Fibroblast of skin of right quadriceps (primary cell): ENCODE measurements around the gene OR12D1.
"Not testable (repeated sequence)": the region's sequence is repeated elsewhere in the genome, so short reads cannot be mapped to it uniquely, and the experiment has no call there.

Experiments
- DNase-seq: peaks from one replicate; pipeline ENCODE4 v3.0.0-alpha.2; 2013

Gene OR12D1

DNA sequence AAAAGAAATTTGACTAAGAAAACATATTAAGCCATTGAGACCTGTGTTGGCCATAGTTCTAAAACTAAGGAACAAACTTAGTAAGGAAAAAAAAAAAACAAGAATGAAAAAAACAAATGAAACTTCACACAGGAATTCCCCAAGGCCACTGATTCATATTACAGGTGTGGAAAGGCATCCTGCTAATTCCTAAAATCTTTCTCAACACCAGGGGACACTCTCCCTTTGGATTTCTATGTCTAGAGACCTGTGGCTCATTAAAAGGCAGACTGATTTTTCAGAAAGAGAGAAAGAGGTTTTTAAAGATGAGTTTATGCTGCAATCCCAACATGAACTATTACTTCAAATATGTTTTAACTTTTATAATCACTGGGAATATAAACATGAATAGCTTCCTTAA, at the start of gene OR12D1:
OR12D1 (plus strand) TSS at position 341 of the 400 bp plus-strand sequence.
- DNase-seq, result no peak

DNA sequence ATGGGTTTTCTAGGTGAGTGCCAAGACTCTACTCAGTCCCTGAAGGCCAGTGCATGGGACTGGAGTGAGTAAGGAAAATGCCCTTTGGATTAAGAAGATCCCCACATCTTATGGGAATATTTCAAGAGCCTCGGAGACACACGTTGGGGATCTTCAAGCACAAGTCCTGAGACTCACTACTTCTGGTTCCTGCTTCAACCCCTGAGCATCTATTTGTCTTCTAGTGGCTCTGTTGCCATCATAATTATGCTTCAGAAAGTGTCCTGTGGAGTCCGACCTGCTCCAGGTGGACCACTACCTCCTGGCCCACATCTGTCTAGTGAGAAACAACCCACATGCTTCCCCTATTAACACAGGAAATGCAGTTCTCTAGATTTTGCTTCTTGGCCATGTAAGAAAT, 46.0 kb upstream of the OR12D1 start, which contains the start of gene OR5V1:
OR5V1 (minus strand) TSS at position 101 of the 400 bp plus-strand sequence. CDS start 12,670 bp downstream, outside the sequence.
- no peak for DNase-seq

DNA sequence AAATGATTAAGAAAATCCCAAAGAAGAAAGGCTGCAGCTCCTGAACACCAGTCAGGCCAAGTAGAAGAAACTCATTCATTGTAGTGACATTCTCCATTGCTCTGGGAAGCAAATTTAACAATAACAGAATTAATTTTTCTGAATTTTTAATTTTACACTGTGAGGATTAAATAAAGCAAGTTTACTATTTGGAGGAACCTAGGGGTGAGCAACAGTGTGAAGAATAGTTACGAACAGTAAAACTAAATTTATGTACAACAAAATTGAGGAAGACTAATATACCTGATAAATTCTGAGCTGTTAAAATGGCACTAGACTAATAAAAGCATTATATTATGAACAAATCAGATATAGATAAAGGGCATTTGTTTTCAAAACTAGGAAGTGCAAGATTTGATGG, 39.5 kb upstream of the OR12D1 start, which contains the start of gene OR12D3:
OR12D3 (minus strand) TSS at position 101 of the 400 bp plus-strand sequence; CDS start at position 97, 4 bp downstream.
- no peak for DNase-seq

DNA sequence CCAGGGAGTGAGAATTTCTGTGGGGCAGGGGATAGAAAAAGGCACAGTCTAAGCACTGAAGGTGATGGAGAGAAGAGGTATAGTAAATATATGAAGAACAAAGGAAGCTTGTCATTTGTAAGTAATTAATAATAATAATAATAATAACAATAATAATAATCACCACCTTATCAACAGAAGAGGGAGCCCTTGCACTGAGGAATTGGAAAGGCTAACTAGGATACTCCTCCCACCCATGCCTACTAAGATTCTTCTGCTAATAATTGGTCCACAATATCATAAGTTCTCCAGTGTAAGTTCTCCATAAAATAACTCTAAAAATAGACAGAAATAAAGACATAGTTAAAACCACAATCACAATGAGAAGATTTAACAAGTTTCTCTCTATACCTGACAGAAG, 38.7 kb upstream of the OR12D1 start:
- no peak for DNase-seq

DNA sequence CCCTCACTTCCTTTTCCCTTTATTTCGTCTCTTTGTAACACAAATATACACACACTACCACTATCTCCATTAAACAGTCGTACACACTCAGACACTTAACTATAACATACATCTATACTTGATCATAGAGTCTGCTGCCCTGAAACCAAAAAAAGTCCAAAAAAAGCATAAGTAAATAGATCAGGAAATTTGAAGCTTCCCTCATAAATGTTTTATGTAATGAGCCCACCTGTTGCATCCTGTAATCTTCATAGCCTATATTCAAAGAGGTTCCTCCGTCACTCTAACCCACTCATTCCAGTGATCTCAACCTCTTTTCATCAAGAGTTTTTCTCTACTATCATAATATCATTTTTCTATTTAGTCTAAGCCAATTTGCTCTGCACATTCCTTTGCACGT, 26.2 kb upstream of the OR12D1 start:
- DNase-seq, result no peak

DNA sequence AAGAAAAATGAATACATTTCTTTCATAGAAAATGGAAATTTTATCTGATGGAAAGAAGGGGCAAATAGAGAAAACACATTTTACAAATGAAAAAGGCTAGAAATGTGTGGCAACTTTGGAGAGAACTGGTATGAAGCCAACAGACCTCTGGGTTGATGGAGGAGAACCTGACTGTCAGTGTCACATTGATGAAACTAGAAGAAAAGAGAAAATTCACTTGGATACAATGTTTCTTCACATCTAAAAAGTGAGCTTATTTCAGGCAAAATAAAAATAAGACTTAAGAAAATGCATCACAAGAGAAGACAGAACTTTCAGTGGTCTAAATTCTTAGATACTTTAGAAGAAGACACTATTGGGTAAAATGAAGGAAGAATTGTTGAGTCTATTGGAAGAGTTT, 19.4 kb upstream of the OR12D1 start, which contains the start of gene OR12D2:
OR12D2 (plus strand) TSS at position 301 of the 400 bp plus-strand sequence. CDS start 1,069 bp downstream, outside the sequence.
- DNase-seq, result no peak

DNA sequence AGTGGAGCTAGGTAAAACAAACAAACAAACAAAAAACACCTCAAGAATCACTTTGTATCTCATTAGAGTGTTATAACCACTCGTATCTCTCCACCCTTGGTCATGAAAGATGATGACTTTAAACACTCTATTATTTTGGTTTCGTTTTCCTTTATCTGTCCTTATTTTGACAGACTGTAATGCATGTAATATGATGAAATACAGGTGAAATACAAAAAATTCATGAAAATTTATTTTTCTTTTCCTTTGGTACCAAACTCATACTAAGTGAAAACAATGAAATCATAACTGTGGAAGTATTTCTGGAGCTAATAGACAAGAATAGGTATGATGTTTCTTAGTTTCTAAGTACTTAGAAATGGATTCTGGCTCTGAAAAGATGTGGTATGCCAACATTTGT, 15.2 kb upstream of the OR12D1 start:
- no peak for DNase-seq

DNA sequence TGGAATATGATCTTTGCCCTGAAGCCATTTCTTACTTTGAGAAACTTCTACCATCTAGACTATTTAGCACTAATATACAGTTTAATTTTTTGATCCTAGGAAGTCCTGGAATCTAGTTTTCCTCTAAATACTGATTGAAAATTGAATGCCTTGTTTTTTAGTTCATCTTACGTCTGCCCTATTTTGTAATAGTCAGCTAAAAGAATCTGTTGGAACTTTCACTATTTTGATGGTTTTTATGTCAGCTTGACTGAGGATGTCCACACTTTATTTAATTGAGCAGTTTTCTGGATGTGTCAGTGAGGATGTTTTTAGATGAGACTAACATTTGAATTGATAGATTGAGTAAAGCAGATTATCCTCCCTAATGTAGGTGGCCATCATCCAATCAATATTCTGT, 10.9 kb upstream of the OR12D1 start:
- DNase-seq, result no peak

DNA sequence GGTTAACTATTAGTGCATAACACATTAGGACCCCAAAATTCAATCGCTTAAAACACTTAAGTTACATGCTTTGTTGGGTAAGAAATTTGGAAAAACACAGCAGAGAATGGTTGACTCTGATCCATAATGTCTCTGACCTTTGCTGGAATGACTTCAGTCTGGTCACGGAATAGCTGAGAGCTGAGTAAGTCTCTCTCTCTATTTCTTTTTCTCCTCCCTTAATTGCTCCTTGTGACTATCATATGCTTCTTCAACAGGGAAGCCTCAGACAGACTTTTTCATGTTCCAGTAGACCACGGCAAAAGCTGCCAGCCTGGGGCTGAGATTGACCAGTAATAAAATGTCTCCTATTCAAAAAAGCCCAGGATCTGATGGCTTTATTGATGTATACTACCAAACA, 4.8 kb downstream of the OR12D1 start:
- DNase-seq, result no peak

DNA sequence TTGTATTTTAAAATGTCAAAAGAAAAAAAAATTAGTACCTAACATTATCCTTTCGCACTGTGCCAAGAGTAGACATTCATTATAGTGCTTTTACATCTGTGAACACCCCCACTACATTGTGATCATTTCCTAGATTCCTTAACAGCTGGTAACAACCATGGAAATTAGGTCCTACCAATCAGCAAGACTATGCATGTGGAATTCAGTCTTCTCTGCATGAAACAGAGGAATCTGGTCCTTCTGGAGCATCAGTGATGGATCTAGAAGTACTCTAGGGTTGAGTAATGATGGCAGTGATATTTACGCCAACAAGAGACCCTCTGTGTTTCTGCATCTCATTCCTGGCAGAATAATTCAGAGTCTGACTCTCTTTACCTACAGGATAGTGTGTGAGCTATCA, 9.4 kb downstream of the OR12D1 start:
- DNase-seq, result no peak

DNA sequence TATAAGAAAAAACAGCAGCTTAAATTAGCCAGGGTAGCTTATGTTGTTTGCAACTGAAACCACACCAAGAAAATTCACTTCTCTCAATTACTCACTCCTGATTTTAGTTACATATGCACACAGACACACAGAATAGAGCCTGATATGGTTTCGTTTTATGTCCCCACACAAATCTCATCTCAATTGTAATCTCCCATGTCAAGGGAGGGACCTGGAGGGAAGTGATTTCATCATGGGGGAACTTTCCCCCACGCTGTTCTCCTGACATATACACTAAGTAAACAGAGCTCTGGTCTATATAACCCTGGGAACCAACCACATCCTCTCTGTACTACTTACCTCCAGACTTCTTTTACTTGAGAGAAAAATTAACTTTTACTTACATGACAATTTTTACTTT, 9.8 kb downstream of the OR12D1 start:
- DNase-seq, result no peak

DNA sequence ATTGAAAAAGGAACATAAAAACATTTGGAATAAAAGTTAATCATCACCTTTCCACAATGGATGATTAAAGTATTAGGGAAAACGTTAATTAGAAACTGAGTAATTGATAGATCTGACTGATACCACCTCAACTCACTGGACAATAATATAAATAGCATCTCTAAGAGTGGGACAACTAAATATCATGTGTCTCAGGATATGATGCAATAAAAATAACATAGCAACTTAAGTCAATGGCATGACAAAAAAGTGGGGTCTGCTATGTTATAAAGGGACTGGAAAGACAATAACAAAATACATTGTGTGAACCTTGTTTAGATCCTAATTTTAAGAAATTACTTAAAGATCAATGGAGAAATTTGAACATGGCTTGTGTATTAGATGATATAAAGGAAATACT, 10.3 kb downstream of the OR12D1 start:
- DNase-seq, result no peak

DNA sequence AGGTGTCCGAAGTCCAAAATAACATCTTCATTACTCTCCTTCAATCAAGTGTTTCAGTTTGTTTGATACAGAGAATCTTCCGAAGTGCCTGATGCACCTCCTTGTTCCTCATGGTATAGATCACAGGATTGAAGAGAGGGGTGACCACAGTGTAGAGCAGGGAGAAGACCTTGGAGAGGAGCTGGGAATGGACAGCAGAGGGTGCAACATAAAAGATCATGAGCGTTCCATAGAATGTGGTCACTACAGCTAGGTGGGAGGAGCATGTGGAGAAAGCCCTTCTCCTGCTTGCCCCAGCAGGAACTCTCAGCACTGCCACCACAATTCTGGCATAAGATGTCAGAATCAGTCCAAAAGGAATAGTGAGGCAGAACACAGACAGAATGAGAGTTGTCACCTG, 11.9 kb downstream of the OR12D1 start:
- no peak for DNase-seq

DNA sequence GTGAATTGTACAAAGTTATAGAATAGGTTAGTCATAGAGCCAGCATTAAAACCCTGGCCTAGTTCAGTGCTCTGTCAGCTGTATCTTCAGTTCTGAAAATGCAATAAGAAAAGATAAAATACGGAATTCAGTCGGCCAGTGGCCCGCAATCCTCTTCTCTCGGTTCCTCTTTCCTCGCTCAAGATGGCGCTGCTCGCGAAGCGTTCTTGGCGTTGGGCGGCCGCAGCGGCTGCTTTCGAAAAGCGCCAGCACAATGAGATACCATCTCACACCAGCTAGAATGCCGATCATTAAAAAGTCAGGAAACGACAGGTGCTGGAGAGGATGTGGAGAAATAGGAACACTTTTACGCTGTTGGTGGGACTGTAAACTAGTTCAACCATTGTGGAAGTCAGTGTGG, 22.0 kb downstream of the OR12D1 start:
- DNase-seq, result not testable (repeated sequence)

DNA sequence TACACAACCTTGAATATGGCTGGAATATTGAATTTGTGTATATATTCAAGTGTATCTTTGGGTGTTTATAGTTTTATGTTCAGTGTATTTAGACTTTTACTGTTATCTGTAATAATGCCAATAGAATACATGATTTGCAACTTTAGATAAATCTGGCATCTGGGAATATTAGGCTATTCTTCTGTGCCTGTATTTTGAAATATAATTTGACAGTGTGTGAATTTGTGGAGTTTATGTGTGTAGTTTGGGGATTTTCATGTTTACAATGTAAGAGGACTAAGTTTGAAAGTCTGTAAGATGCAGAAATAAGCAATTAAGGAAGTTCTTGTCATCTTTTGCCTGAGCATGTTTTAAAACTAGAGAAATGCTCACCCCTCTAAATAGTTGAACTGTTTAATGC, 24.3 kb downstream of the OR12D1 start, which contains the start of gene OR10C1:
OR10C1 (plus strand) TSS at position 301 of the 400 bp plus-strand sequence. CDS start 710 bp downstream, outside the sequence.
- DNase-seq, result no peak

DNA sequence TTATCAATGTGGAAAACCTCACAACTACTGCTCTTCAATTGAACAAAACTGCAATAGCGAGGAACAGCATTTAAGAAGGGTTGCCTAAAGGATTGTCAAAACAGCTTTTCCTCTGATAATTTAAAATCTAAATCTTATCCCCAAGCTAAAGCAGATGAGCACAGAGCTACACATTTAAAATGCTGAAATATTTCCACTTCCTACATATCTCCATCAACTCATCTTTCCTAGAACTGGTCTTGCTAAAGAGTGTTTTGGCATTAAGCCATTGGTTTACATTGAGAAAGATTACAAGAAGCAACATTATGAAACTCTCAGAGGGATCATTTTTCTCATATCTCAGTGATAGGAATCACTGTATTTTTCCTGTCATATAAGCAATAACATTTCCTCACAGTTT, 28.0 kb downstream of the OR12D1 start:
- no peak for DNase-seq

DNA sequence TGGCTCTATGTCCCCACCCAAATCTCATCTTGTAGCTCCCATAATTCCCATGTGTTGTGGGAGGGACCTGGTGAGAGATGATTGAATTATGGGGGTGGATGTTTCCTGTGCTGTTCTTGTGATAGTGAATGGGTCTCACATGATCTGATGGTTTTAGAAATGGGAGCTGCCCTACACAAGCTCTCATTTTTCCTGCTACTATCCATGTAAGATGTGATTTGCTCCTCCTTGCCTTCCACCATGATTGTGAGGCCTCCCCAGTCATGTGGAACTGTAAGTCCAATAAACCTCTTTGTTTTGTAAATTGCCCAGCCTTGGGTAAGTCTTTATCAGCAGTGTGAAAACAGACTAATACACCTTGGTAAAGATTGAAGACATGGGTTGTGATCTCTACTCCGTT, 29.3 kb downstream of the OR12D1 start:
- DNase-seq, result not testable (repeated sequence)

DNA sequence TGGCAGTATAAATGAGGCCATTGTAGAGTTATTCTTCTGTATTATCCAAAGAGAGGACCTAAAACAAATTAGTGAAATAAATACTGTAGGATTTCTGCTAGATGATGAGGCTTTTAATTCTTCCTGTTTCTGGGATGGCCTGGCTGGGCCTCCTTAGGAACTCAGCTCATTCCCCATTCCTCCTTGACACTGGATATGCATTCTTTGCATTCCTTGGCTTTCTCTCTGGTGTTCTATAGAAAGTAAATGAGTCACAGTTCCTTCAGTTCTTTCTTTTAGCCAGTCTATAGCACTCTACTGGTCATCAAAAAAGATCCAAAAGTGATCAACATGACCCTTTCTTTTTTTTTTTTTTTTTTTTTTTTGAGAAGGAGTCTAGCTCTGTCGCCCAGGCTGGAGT, 32.9 kb downstream of the OR12D1 start:
- DNase-seq, result peak; percentile 4

DNA sequence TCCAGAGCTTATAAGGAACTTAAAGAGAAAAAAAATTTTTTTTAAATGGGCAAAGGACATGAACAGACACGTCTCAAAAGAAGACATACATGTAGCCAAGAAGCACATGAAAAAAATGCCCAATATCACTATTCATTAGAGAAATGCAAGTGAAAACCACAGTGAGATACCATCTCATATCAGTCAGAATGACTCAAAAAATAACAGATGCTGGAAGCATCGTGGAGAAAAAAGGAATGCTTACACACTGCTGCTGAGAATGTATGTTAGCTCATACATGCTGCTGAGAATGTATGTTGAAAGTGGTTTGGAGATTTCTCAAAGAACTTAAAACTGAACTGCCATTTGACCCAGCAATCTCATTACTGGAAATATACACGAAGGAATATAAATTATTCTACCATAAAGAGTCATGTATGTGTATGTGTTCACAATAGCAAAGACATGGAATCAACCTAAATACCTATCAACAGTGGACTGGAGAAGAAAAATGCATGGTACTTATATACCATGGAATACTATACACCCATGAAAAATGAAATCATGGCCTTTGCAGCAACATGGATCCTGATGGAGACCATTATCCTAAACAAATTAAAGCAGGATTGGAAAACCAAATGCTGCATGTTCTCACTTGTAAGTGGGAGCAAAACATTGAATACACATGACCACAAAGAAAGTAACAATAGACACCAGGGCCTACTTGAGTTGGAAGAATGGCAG, 36.9 kb downstream of the OR12D1 start:
- peak; percentile 1 for DNase-seq

DNA sequence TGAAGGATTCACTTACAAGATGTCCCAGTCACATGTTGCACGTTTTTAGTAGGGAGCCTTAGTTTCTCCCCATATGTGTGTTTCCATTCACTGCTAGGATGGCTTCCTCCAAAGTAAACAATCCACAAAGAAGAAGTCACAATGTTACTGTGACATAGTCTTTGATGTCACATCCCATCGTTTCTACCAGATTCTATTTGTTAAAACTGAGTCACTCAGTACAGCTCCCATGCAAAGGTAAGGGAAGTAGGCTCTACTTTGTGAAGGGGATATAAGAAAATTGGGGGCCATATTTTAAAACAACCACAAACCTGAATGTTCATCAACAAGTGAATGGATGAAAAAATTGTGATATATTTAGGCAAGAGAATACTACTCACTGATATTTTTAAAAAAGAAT, 42.2 kb downstream of the OR12D1 start, which contains the start of the genes OR11A1 and OR2H1:
OR11A1 (minus strand) TSS at position 101 of the 400 bp plus-strand sequence. CDS start 29,430 bp downstream, outside the sequence.
OR2H1 (plus strand) TSS at position 185 of the 400 bp plus-strand sequence. CDS start 4,615 bp downstream, outside the sequence.
- DNase-seq, result no peak

DNA sequence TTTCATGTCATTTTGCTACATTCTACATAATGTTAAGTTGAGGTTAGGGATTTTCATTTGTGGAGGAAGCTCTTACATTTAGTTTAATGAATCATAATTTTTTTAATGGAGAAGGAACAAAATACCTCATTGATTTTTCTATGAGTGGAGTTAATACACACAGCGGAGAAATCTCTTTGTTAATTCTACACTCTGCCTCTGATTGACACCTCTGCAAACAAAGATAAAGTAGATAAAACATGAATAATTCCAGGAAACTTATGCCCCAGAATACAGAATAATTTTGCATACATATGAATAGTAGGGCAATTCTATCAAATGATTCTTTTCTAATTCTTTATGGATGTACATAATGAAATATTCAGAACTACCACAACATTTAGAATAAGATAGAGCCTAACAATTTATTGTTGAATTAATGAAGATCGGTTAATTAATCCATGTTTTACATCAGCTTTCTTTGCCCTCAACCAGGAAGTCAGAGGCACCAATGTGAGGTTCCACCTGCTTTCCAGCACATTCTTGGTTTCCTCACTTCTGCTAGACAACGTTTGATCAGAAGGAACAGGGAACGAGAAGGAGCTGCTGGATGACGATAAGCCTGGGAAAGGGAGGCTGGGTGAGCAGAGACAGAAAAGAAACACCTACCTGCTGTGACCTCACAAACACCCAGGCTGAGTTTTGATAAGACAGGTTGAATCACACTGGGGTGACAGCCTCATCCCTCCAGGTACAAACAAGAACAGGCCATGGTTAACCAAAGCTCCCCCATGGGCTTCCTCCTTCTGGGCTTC, 46.5 kb downstream of the OR12D1 start:
- DNase-seq, result no peak

DNA sequence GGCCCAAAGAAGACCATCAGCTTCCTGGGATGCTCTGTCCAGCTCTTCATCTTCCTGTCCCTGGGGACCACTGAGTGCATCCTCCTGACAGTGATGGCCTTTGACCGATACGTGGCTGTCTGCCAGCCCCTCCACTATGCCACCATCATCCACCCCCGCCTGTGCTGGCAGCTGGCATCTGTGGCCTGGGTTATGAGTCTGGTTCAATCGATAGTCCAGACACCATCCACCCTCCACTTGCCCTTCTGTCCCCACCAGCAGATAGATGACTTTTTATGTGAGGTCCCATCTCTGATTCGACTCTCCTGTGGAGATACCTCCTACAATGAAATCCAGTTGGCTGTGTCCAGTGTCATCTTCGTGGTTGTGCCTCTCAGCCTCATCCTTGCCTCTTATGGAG, 47.3 kb downstream of the OR12D1 start:
- no peak for DNase-seq

DNA sequence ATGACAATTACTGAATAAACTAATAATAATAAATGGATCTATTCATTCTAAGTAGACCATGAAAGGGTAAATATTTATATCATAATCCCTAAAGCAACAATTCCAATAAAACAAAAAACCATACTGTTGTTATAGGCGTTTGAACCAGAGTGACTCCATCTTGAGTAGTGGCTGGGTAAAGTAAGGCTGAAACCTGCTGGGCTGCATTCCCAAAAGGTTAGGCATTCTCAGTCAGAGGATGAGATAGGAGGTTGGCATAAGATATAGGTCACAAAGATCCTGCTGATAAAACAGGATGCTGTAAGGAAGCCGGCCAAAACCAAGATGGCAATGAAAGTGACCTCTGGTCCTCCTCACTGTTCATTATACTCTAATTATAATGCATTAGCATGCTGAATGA, 50.6 kb downstream of the OR12D1 start:
- no peak for DNase-seq

DNA sequence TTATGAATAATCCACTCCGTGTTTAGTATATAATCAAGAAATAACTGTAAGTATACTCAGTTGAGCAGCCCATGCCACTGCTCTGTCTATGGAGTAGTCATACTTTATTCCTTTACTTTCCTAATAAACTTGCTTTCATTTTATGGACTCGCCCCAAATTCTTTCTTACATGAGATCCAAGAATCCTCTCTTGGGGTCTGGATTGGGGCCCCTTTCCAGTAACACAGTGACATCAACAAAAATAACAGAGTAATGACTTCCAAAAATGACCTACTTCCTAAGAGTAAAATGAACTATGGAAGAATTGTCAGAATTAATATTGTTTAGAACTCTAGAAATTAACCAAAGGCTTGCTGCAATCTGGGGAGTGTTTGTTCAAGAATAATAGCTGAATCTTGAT, 51.1 kb downstream of the OR12D1 start:
- DNase-seq, result no peak
